GM12878 (cell line): Measurements from ENCODE around the gene BOD1L1. TPM values are rescaled to one million over a fixed set of nuclear protein-coding genes. Genes with fewer than 3 reads are reported as not detected.

Source experiments
- ATAC-seq: fragments of 200-7000 bp; cut with Tn5 transposase; 3 replicates; pipeline ENCODE4 v1.9.1; 2020; ENCODE audit warnings: mild to moderate bottlenecking, moderate library complexity
- BruUV-seq: library from RNA; stranded (reverse); fragments of 400-500 nt; replicated peaks from 2 replicates; lab custom pipeline; 2021; lab: Mats Ljungman, UMichigan
- CTCF ChIA-PET: fragments of 300-600 bp; sonication (Branson Sonifier 250); formaldehyde crosslinking; extraction: SDS; loops from one replicate; lab custom pipeline; 2021; ENCODE audit warnings: inconsistent platforms; lab: Yijun Ruan, JAX
- POLR2A ChIA-PET: fragments of 350-600 bp; formaldehyde crosslinking; extraction: SDS; loops from one replicate; lab custom pipeline; 2021; ENCODE audit warnings: inconsistent platforms; lab: Charles Lee
- RAD21 ChIA-PET: fragments of 300-600 bp; sonication (Branson Sonifier 250); formaldehyde crosslinking; loops from one replicate; lab custom pipeline; 2023; ENCODE audit warnings: antibody characterized with exemption; ENCODE audit not compliant: unreplicated experiment; lab: Charles Lee
- SMC1A ChIA-PET: fragments of 300-600 bp; sonication (Branson Sonifier 250); formaldehyde crosslinking; loops from one replicate; lab custom pipeline; 2023; ENCODE audit not compliant: unreplicated experiment, uncharacterized antibody; lab: Charles Lee
- DNase-seq: peaks from one replicate; pipeline ENCODE4 v3.0.0-alpha.2; 2011; ENCODE audit warnings: low read depth, low spot score
- FAIRE-seq: peaks from 3 replicates; lab custom pipeline; 2011; peaks lifted over from hg19 to GRCh38; lab: Jason Lieb, UNC
- H2AFZ ChIP-seq: 2 replicates; pipeline ENCODE4 v1.6.0; 2011; ENCODE audit warnings: low read depth, low read length, control low read depth; ENCODE audit not compliant: control insufficient read depth
- H3K27ac ChIP-seq: 2 replicates; pipeline ENCODE4 v1.5.1; 2011; ENCODE audit warnings: control low read depth; ENCODE audit not compliant: control insufficient read depth, insufficient read depth
- H3K27me3 ChIP-seq, 2 experiments: replicated peaks in 1 of 2; 2 replicates each; pipeline versions ENCODE4 v1.6.0 to v1.6.1; 2011; ENCODE audit warnings: low read length in 1 of 2; ENCODE audit not compliant: control insufficient read depth in 2 of 2, insufficient read depth in 2 of 2
- H3K36me3 ChIP-seq, 2 experiments: 2 replicates each; pipeline ENCODE4 v1.5.1; 2011; ENCODE audit warnings: low read length in 1 of 2; ENCODE audit not compliant: control insufficient read depth in 2 of 2, insufficient read depth in 2 of 2
- H3K4me1 ChIP-seq: 2 replicates; pipeline ENCODE4 v1.6.1; 2011; ENCODE audit warnings: mild to moderate bottlenecking, low read length, moderate library complexity, mixed read lengths; ENCODE audit not compliant: control insufficient read depth, insufficient read depth
- H3K4me2 ChIP-seq: 2 replicates; pipeline ENCODE4 v1.6.0; 2011; ENCODE audit warnings: control low read depth; ENCODE audit not compliant: control insufficient read depth, insufficient read depth
- H3K4me3 ChIP-seq: fragments of 200-600 bp; sonication (generic); 2 replicates; pipeline ENCODE4 v1.5.1; 2016
- H3K79me2 ChIP-seq: 2 replicates; pipeline ENCODE4 v1.6.0; 2011; ENCODE audit warnings: low read length; ENCODE audit not compliant: control insufficient read depth, insufficient read depth
- H3K9ac ChIP-seq: 2 replicates; pipeline ENCODE4 v1.8.0; 2011; ENCODE audit warnings: low read length, control low read depth, mixed read lengths; ENCODE audit not compliant: control insufficient read depth, insufficient read depth
- H3K9me3 ChIP-seq: replicated peaks from 3 replicates; pipeline ENCODE4 v1.5.1; 2011; ENCODE audit warnings: mild to moderate bottlenecking, low read length; ENCODE audit not compliant: control insufficient read depth, insufficient read depth
- H4K20me1 ChIP-seq: 2 replicates; pipeline ENCODE4 v1.6.0; 2011; ENCODE audit not compliant: control insufficient read depth, insufficient read depth
- ATF2 ChIP-seq: IDR thresholded peaks from 2 replicates; pipeline ENCODE4 v1.6.1; 2012; ENCODE audit warnings: low read length, inconsistent platforms
- ATF3 ChIP-seq: IDR thresholded peaks from 2 replicates; pipeline ENCODE4 v1.6.1; 2011; ENCODE audit warnings: low read depth, mild to moderate bottlenecking, low read length, moderate library complexity, borderline replicate concordance; ENCODE audit errors: extremely low read depth
- BMI1 ChIP-seq: fragments of 450-650 bp; IDR thresholded peaks from 2 replicates; pipeline ENCODE4 v1.6.1; 2016; ENCODE audit warnings: mild to moderate bottlenecking, moderate library complexity, borderline replicate concordance
- CBX3 ChIP-seq: fragments of 200-600 bp; sonication (generic); IDR thresholded peaks from 2 replicates; pipeline ENCODE4 v1.6.1; 2016; ENCODE audit warnings: low read depth, borderline replicate concordance
- CEBPB ChIP-seq, 2 experiments: fragments of 150-350 bp in 1 of 2; IDR thresholded peaks; 2 replicates each; pipeline ENCODE4 v1.6.1; 2012 to 2014; ENCODE audit warnings: low read depth in 2 of 2, low read length in 2 of 2, borderline replicate concordance in 1 of 2, inconsistent platforms in 1 of 2
- ETV6 ChIP-seq, 2 experiments: fragments of 450-650 bp in 1 of 2; IDR thresholded peaks in 1 of 2; conservative IDR thresholded peaks in 1 of 2; 2 replicates each; pipeline ENCODE4 v1.6.1; 2014; ENCODE audit warnings: antibody characterized with exemption in 1 of 2, borderline replicate concordance in 1 of 2, low read depth in 1 of 2, mild to moderate bottlenecking in 1 of 2, moderate library complexity in 1 of 2
- HCFC1 ChIP-seq: fragments of 150-350 bp; IDR thresholded peaks from 2 replicates; pipeline ENCODE4 v1.6.1; 2014; ENCODE audit warnings: low read length
- HSF1 ChIP-seq: fragments of 150-350 bp; IDR thresholded peaks from 2 replicates; pipeline ENCODE4 v1.6.1; 2014; ENCODE audit warnings: mild to moderate bottlenecking, low read depth, low read length
- JUND ChIP-seq: IDR thresholded peaks from 2 replicates; pipeline ENCODE4 v1.6.1; 2012; ENCODE audit warnings: low read depth, mild to moderate bottlenecking, low read length, improper control_type of control experiment, moderate library complexity
- KLF5 ChIP-seq: fragments of 450-650 bp; IDR thresholded peaks from 2 replicates; pipeline ENCODE4 v1.6.1; 2014; ENCODE audit warnings: mild to moderate bottlenecking; ENCODE audit not compliant: partially characterized antibody
- NFXL1 ChIP-seq: fragments of 450-650 bp; IDR thresholded peaks from 2 replicates; pipeline ENCODE4 v1.6.1; 2017; ENCODE audit warnings: antibody characterized with exemption, mild to moderate bottlenecking, borderline replicate concordance
- NR2F1 ChIP-seq: fragments of 450-650 bp; conservative IDR thresholded peaks from 2 replicates; pipeline ENCODE4 v1.6.1; 2017; ENCODE audit warnings: mild to moderate bottlenecking
- POU2F2 ChIP-seq: IDR thresholded peaks from 3 replicates; pipeline ENCODE4 v1.6.1; 2011; ENCODE audit warnings: low read depth, mild to moderate bottlenecking, low read length, borderline replicate concordance
- USF1 ChIP-seq: IDR thresholded peaks from 2 replicates; pipeline ENCODE4 v1.6.1; 2011; ENCODE audit warnings: borderline replicate concordance, low read depth, mild to moderate bottlenecking, moderate library complexity, mixed read lengths, low read length; ENCODE audit not compliant: insufficient read depth; ENCODE audit errors: extremely low read length
- YBX1 ChIP-seq: fragments of 450-650 bp; IDR thresholded peaks from 2 replicates; pipeline ENCODE4 v1.6.1; 2016; ENCODE audit warnings: antibody characterized with exemption
- ZBTB40 ChIP-seq: fragments of 450-650 bp; IDR thresholded peaks from 2 replicates; pipeline ENCODE4 v1.6.1; 2016; ENCODE audit warnings: mild to moderate bottlenecking, moderate library complexity, borderline replicate concordance
- ZSCAN29 ChIP-seq: fragments of 450-650 bp; IDR thresholded peaks from 2 replicates; pipeline ENCODE4 v1.6.1; 2017; ENCODE audit warnings: mild to moderate bottlenecking, moderate library complexity
- in situ Hi-C: fragments of 300-500 bp; cut with MboI; formaldehyde crosslinking; loops from 9 replicates; pipeline ENCODE4 v1.14.3; 2018; ENCODE audit warnings: mixed read lengths
- intact Hi-C: fragments of 100-400 bp; cut with micrococcal nuclease; formaldehyde crosslinking; loops from one replicate; pipeline ENCODE4 v1.14.2; 2022; ENCODE audit not compliant: unreplicated experiment
- polyA plus RNA-seq, 11 experiments: library from polyadenylated mRNA; depleted of rRNA in 4 of 11; unstranded in 6 of 11; stranded (reverse) in 5 of 11; fragments of >200 nt; fragmentation: Nextera tagmentation in 4 of 11; fragmentation: Illumina TruSeq in 1 of 11; extraction: Ambion mirVana in 4 of 11; extraction: Trizol in 1 of 11; gene quantifications; 1 replicate in 1 of 11; 2 replicates in 10 of 11; pipeline versions ENCODE4 v1.2.1 to v1.2.3, GENCODE V29; 2011 to 2016; ENCODE audit warnings: inconsistent platforms in 2 of 11, missing spikeins in 2 of 11, low read depth in 1 of 11
- total RNA-seq, 4 experiments: library from RNA; depleted of rRNA in 3 of 4; stranded (reverse); fragments of >200 nt in 3 of 4; fragmentation: Illumina TruSeq in 1 of 4; extraction: Trizol in 1 of 4; gene quantifications; 2 replicates each; pipeline versions ENCODE4 v1.2.1 to v1.2.3, GENCODE V29; 2013 to 2021

Gene BOD1L1
- total and polyA plus RNA-seq, 10 of the 15 experiments (the other 5 are each of a cell fraction or from before 2014, with no cell fraction given): 6.8 to 41.6 (median 24.3) TPM

GRCh38 chr4:13597604-13598003 is 29.9 kb downstream of the BOD1L1 start:
- POLR2A ChIA-PET: no interaction called here
- peaks cover 3 to 47% of the 10 kb centered on the region in 2 experiments for H3K36me3 ChIP-seq
- H3K9me3 ChIP-seq: peaks cover 4% of the 10 kb centered on the region; the same call in 2 of the 3 replicates
- no peak for FAIRE-seq
- no peak overlapping the region for H3K9ac ChIP-seq
- no peak overlapping the region for H3K27ac ChIP-seq
- H3K79me2 ChIP-seq: no peaks in the 10 kb centered on the region
- peaks cover 18% of the 10 kb centered on the region for H3K4me1 ChIP-seq
- in situ Hi-C loops: no loop called here
- no peak overlapping the region for H3K4me2 ChIP-seq
- no peaks in the 10 kb centered on the region for H4K20me1 ChIP-seq
- CTCF ChIA-PET: no interaction called here
- no peak overlapping the region for H2AFZ ChIP-seq
- no TSS peak for BruUV-seq
- ATAC-seq: no peak
- H3K27me3 ChIP-seq: no peaks in the 10 kb centered on the region
- RAD21 ChIA-PET: no interaction called here
- no peak for DNase-seq
- SMC1A ChIA-PET: no interaction called here
- intact Hi-C loops: no loop called here
- H3K4me3 ChIP-seq: no peak overlapping the region
- TF ChIP-seq POU2F2 (no peak), HCFC1 (no peak), HSF1 (no peak), YBX1 (no peak), NFXL1 (no peak), ATF3 (no peak), ETV6 (conservative IDR thresholded peaks at IDR 0.05 in 1 of 2, IDR thresholded peaks at IDR 0.05 in 1 of 2; ENCODE audit: borderline replicate concordance in 1 of 2, low read depth in 1 of 2) (no peak), KLF5 (no peak), JUND (no peak), BMI1 (no peak), CBX3 (no peak), NR2F1 (no peak), ZBTB40 (no peak), ZSCAN29 (no peak), USF1 (no peak), ATF2 (no peak), CEBPB (IDR thresholded peaks at IDR 0.05; ENCODE audit: borderline replicate concordance in 1 of 2, low read depth in 2 of 2, low read length in 2 of 2) (no peak)
